Vagina (tissue), 2 donors: ENCODE results near the gene NMBR. TPM values are rescaled to one million over a fixed set of nuclear protein-coding genes. Genes with fewer than 3 reads are reported as not detected.

ENCODE experiments used
- DNase-seq, 2 donors: peaks; one replicate each; pipeline ENCODE4 v3.0.0-alpha.2; 2017; ENCODE audit errors: extremely low spot score in 2 of 2
- H3K27ac ChIP-seq: fragments of 200-600 bp; sonication (generic); one replicate; pipeline ENCODE4 v1.5.1; 2019
- H3K27me3 ChIP-seq: fragments of 200-600 bp; sonication (generic); one replicate; pipeline ENCODE4 v1.5.1; 2019
- H3K36me3 ChIP-seq, 2 donors: fragments of 200-600 bp; sonication (generic); one replicate each; pipeline ENCODE4 v1.5.1; 2017 to 2019
- H3K4me1 ChIP-seq: fragments of 200-600 bp; sonication (generic); one replicate; pipeline ENCODE4 v1.5.1; 2019
- H3K4me3 ChIP-seq, 2 donors: fragments of 200-600 bp; sonication (generic); 1 replicate in 1 of 2; 2 replicates in 1 of 2; pipeline ENCODE4 v1.5.1; 2016 to 2019
- H3K9me3 ChIP-seq: fragments of 200-600 bp; sonication (generic); one replicate; pipeline ENCODE4 v1.5.1; 2019
- CTCF ChIP-seq, 3 experiments: fragments of 450-650 bp in 2 of 3; fragments of 200-600 bp in 1 of 3; sonication (generic) in 1 of 3; IDR thresholded peaks; one replicate each; pipeline ENCODE4 v1.5.1; 2017 to 2019; ENCODE audit warnings: antibody characterized with exemption in 3 of 3, mild to moderate bottlenecking in 2 of 3, moderate library complexity in 2 of 3
- POLR2A ChIP-seq, 2 donors: fragments of 450-650 bp; IDR thresholded peaks; one replicate each; pipeline ENCODE4 v1.6.1; 2017; ENCODE audit warnings: antibody characterized with exemption in 2 of 2, mild to moderate bottlenecking in 2 of 2, moderate library complexity in 2 of 2
- POLR2AphosphoS5 ChIP-seq, 2 donors: sonication (generic); formaldehyde crosslinking; IDR thresholded peaks; one replicate each; pipeline ENCODE4 v1.9.0; 2017; ENCODE audit warnings: antibody characterized with exemption in 2 of 2, mild to moderate bottlenecking in 2 of 2, low read depth in 1 of 2; ENCODE audit not compliant: insufficient read depth in 1 of 2
- intact Hi-C: fragments of 100-400 bp; cut with DNase I; formaldehyde crosslinking; loops from one replicate; pipeline ENCODE4 v1.15.1; 2023
- total RNA-seq: library from RNA; depleted of rRNA; stranded (reverse); fragments of >200 nt; gene quantifications from one replicate; pipeline ENCODE4 v1.2.3, GENCODE V29; 2016

NMBR gene
- total RNA-seq, 1 donor from 2014 or later: not detected

DNA sequence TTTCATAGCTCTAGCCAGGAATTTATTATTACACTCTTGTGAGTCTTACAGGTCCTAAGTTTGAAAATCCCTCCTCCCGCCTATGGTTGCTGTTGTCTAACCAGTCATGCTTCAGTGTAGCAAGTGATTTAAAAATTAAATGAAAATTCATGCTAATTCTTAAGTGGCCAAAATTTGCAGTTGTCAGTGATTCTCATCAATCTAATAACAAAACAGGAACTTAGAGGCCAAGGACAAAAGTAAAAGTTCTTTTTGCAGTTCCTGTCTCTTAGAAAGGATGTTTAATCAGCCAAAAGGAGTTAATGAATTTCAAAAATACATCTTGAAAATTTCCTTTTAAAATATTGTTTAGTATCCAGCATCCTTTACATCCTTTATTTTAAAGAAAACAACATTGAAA, 36.4 kb upstream of the NMBR start:
- intact Hi-C loops: no loop called here
- H3K27ac ChIP-seq: no peak overlapping the region
- H3K36me3 ChIP-seq: peaks cover 0 to 3% of the 10 kb centered on the region in 2 donors
- no peak overlapping the region for H3K4me3 ChIP-seq
- peaks cover 3% of the 10 kb centered on the region for H3K9me3 ChIP-seq
- H3K4me1 ChIP-seq: no peaks in the 10 kb centered on the region
- H3K27me3 ChIP-seq: no peaks in the 10 kb centered on the region
- TF ChIP-seq POLR2AphosphoS5 (IDR thresholded peaks at IDR 0.05; ENCODE audit: insufficient read depth in 1 of 2, low read depth in 1 of 2) (no peak), POLR2A (IDR thresholded peaks at IDR 0.05) (no peak), CTCF (IDR thresholded peaks at IDR 0.05) (no peak)
- no peak for DNase-seq

DNA sequence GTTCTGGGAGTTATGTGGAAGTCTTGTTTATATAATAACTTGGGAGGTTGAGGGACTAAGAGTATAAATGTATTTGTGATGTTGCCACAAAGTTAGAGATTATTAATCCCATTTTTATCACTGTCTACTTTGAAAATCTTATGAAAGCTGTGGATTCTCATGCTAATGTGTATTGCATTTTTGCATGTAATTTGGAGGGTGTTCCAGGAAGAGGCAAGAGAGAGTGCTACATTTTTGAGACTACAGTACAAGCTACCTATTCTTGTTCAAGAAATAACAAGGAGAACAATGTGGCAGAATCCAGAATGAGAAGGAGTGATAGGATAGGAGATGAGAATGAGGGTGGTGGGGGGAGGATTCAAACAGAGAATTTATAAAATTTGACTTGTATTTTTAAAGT, 35.1 kb upstream of the NMBR start:
- H3K4me1 ChIP-seq: no peaks in the 10 kb centered on the region
- no peak for TF ChIP-seq CTCF (IDR thresholded peaks at IDR 0.05)
- no peak for TF ChIP-seq POLR2A (IDR thresholded peaks at IDR 0.05)
- TF ChIP-seq POLR2AphosphoS5 (IDR thresholded peaks at IDR 0.05; ENCODE audit: insufficient read depth in 1 of 2, low read depth in 1 of 2): no peak
- H3K27ac ChIP-seq: no peak overlapping the region
- no peaks in the 10 kb centered on the region for H3K27me3 ChIP-seq
- H3K9me3 ChIP-seq: peaks cover 9% of the 10 kb centered on the region
- peaks cover 0 to 15% of the 10 kb centered on the region in 2 donors for H3K36me3 ChIP-seq
- no peak for DNase-seq
- intact Hi-C loops: no loop called here
- H3K4me3 ChIP-seq: no peak overlapping the region

GRCh38 chr6:142178129-142178528, 31.2 kb upstream of the NMBR start:
- TF ChIP-seq CTCF (IDR thresholded peaks at IDR 0.05) (no peak), POLR2A (IDR thresholded peaks at IDR 0.05) (no peak), POLR2AphosphoS5 (IDR thresholded peaks at IDR 0.05; ENCODE audit: insufficient read depth in 1 of 2, low read depth in 1 of 2) (no peak)
- Histone ChIP-seq H3K27ac (no peak overlapping the region), H3K4me1 (no peaks in the 10 kb centered on the region), H3K36me3 (peaks cover 2 to 40% of the 10 kb centered on the region in 2 donors), H3K27me3 (no peaks in the 10 kb centered on the region), H3K9me3 (peaks cover 9% of the 10 kb centered on the region), H3K4me3 (no peak overlapping the region)
- no peak for DNase-seq
- intact Hi-C loops: no loop called here

DNA sequence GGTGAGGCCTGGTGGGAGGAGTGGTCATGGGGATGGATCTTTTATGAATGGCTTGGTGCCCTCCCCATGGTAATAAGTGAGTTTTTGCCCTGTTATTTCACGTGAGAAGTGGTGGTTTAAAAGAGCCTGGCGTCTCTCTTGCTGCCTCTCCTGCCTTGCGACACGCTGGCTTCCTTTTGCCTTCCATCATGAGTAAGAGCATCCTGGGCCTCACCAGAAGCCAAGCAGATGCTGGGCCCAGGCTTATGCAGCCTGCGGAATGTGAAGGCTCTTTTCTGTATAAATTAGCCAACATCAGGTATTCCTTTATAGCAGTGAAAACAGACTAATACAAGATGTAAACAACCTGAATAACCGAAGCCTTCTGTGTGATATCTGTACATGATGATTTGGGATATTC, 27.8 kb upstream of the NMBR start:
- peaks cover 9% of the 10 kb centered on the region for H3K9me3 ChIP-seq
- intact Hi-C loops: no loop called here
- no peaks in the 10 kb centered on the region for H3K4me1 ChIP-seq
- no peak overlapping the region for H3K27ac ChIP-seq
- DNase-seq: no peak
- TF ChIP-seq POLR2AphosphoS5 (IDR thresholded peaks at IDR 0.05; ENCODE audit: insufficient read depth in 1 of 2, low read depth in 1 of 2) (no peak), CTCF (IDR thresholded peaks at IDR 0.05) (no peak), POLR2A (IDR thresholded peaks at IDR 0.05) (no peak)
- no peak overlapping the region for H3K4me3 ChIP-seq
- peaks cover 5 to 61% of the 10 kb centered on the region in 2 donors for H3K36me3 ChIP-seq
- H3K27me3 ChIP-seq: no peaks in the 10 kb centered on the region

- H3K9me3 ChIP-seq: peaks cover 9% of the 10 kb centered on the region
- TF ChIP-seq CTCF (IDR thresholded peaks at IDR 0.05): no peak
- TF ChIP-seq POLR2AphosphoS5 (IDR thresholded peaks at IDR 0.05; ENCODE audit: insufficient read depth in 1 of 2, low read depth in 1 of 2): no peak
- no peak for TF ChIP-seq POLR2A (IDR thresholded peaks at IDR 0.05)
- DNase-seq: no peak
- H3K36me3 ChIP-seq: peaks cover 5 to 64% of the 10 kb centered on the region in 2 donors
- no peak overlapping the region for H3K4me3 ChIP-seq
- intact Hi-C loops: no loop called here
- H3K4me1 ChIP-seq: no peaks in the 10 kb centered on the region
- H3K27me3 ChIP-seq: no peaks in the 10 kb centered on the region
- H3K27ac ChIP-seq: no peak overlapping the region
Measured at GRCh38 chr6:142173980-142174379, 27.1 kb upstream of the NMBR start.
